Measurements from ENCODE around the gene CIB2.

CIB2 gene

DNA sequence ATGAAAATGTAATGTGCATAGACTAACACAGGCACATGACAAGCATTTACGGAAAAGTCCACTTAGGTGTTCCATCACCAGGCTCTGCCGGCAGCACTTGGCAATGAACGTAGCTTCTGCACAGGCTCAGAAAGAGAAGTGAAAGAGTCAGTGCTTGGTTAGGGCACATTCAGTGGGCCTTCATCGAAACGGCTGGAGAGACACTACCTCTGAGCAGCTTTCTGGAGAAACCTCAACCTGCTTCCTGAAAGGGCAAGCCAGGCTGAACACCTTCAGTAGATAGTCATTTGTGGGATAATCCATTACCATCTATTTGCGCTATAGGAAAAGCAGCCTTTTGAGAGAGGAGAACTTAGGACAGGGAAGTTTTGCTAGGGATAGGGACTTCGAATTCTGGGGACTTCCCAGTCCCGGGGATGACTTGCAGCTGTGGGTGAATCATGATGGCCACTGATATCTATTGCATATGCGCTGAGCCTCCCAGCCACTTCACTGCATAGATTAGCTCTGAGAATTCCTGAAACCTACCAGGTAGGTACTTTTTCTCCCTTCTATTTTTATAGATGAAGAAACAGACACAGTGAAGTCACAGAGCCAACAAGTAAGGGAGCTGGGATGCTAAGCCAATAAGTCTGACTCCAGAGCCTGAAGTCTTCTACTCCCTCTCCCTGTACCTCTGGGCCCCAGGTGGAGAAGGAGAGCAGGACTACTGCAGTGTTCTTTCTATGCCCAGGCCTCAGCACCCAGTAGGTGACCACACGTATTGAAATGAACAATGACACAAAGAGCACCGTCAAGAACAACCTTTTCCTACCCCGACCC, 43.1 kb downstream of the CIB2 start:
- TF ChIP-seq, protein P1, sequence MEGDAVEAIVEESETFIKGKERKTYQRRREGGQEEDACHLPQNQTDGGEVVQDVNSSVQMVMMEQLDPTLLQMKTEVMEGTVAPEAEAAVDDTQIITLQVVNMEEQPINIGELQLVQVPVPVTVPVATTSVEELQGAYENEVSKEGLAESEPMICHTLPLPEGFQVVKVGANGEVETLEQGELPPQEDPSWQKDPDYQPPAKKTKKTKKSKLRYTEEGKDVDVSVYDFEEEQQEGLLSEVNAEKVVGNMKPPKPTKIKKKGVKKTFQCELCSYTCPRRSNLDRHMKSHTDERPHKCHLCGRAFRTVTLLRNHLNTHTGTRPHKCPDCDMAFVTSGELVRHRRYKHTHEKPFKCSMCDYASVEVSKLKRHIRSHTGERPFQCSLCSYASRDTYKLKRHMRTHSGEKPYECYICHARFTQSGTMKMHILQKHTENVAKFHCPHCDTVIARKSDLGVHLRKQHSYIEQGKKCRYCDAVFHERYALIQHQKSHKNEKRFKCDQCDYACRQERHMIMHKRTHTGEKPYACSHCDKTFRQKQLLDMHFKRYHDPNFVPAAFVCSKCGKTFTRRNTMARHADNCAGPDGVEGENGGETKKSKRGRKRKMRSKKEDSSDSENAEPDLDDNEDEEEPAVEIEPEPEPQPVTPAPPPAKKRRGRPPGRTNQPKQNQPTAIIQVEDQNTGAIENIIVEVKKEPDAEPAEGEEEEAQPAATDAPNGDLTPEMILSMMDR (IDR thresholded peaks at IDR 0.05; ENCODE audit: extremely low read depth, missing control alignments): no peak
- DNase-seq (ENCODE audit: low spot score): peak; percentile 37

DNA sequence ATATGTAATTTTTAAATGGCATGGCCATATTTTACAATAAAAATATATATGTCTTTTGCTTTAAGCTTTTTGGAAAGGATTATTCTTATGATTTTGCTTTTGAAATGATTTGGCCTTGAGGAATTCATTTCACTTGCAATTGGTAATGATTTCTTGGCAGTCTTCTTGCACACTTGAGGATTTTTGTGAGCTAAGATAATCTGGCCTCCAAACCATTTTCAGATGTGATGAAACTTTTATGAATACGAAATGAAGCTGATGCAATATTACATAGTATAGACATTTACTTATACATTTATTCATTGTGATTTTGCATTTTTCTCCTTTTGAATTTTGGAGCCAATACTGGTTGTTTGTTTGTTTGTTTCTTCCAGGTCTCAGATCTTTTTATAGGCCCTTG, 45.3 kb downstream of the CIB2 start:
- no peak for DNase-seq (ENCODE audit: low spot score)
- TF ChIP-seq, protein P1 (IDR thresholded peaks at IDR 0.05; ENCODE audit: extremely low read depth, missing control alignments): no peak

DNA sequence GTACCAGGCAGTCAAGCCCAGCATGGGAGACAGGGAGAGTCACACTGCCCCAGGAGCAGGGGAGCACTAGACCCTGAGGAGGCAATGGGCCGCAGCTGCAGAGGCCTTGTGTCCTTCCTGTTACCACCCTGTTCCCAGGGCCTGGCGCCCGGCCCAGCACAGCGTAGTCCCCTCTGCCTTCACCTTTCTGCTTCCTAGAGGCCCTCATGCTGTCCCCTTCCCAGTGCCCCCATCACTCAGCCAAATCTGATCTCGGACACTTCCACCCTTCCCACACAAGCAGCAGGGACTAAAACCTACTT, 46.8 kb downstream of the CIB2 start:
- DNase-seq (ENCODE audit: low spot score): no peak
- TF ChIP-seq, protein P1 (IDR thresholded peaks at IDR 0.05; ENCODE audit: extremely low read depth, missing control alignments): no peak

DNA sequence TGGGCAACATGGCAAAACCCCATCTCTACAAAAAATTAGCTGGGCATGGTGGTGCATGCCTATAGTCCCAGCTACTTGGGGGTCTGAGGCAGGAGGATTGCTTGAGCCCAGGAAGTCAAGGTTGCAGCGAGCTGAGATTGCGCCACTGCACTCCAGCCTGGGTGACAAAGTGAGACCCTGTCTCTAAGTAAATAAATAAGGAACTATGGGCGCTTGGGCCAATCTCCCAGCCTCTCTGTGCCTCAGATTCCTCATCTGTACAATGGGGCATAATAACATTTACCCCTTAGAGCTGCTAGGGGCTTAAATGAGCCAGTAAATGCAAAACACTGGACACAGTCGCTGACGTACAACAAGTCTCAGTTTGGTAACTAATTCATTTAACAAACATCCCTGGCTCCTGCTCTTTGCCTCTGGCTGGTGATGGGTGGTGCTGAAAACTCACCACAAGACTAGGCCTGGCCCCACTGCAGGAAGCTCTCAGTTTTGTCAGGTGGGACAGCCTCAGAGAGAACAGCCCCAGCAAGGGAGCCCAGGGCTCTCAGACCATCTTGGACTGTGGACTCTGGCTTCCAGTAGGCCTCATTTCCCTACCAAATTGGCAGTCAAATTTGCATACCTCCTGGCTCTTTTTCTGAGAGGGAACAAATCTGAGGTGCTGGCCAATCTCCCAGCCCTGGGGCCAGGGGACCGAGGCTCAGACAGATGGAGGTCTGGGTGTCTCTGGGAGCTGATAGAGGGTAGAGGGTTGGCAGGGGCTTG, 47.4 kb downstream of the CIB2 start:
- DNase-seq (ENCODE audit: low spot score): peak; percentile 37
- TF ChIP-seq, protein P1 (IDR thresholded peaks at IDR 0.05; ENCODE audit: extremely low read depth, missing control alignments): no peak

DNA sequence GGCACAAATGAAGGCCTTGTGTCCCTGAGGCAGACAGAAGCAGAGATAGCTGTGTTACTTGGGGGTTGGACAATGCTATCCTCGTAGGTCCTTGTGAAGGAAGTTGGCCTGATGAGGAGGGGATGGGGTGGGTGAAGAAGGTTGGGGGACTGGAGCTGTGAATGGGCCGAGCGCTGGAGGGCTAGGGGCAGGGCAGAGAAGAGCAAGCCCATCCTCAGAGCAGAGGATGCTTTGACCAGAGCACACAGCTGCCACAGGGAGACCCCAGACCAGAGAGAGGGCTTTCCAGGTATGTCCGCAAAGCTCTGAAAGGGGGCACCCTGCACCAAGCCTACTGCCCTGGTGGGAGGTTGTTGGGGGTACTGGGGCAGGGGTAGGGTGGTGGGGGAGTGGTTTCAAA, 48.1 kb downstream of the CIB2 start:
- TF ChIP-seq, protein P1 (IDR thresholded peaks at IDR 0.05; ENCODE audit: extremely low read depth, missing control alignments): no peak
- DNase-seq (ENCODE audit: low spot score): no peak

DNA sequence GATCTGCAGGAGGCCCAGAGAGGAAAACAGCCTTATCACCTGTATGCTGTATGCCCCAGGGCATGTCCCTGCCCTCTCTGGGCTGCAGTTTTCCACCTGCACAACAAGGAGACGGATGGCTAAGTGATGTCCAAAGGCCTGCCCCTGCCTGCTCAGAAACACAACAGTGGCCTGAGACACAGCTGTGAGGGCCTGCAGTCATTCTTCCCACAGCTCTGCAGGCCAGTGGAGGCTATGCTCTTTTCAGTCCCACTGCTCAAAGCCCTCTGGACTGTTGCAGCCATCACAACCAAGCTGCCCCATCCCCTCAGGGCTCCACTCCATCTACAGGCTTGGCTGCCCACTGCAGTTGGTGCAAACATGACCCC, 48.5 kb downstream of the CIB2 start:
- TF ChIP-seq, protein P1 (IDR thresholded peaks at IDR 0.05; ENCODE audit: extremely low read depth, missing control alignments): no peak
- DNase-seq (ENCODE audit: low spot score): no peak

DNA sequence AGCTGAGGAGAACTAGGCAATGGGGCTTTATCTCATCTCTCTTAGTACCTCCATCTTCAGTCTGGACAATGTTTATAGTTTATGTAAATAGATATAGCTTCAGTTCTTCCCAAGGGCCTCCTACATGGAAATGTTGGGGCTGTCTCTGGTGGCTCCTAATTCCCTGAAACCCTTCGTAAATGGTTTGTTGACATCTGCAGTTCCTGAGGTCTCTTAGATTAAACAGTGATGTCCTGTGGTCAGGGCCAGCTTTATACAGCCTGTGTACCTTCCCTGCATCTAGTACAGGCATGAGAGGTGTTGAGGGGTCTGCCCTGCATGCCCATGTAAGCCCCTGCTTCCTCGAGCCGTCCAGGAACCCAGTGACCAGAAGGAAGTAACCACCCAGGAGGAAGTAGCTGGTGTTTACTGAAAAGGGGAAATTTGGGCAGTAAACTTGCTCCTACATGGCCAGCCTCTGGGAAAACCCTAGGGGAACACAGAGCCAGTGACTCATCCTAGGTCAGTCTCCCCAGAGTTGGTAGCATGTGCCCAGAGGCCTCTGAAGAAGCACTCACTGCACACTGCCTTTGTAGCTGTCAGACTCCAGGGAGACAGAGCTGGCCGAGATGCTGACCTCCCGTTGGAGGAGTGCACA, 49.0 kb downstream of the CIB2 start:
- TF ChIP-seq, protein P1 (IDR thresholded peaks at IDR 0.05; ENCODE audit: extremely low read depth, missing control alignments): no peak
- no peak for DNase-seq (ENCODE audit: low spot score)

Data from GM20000 (cell line).